ENCODE data around the gene ESYT1. TPM values are rescaled to one million over a fixed set of nuclear protein-coding genes. Genes with fewer than 3 reads are reported as not detected.

Gene ESYT1
- total and polyA plus RNA-seq, 10 of the 15 experiments (the other 5 are each of a cell fraction or from before 2014, with no cell fraction given), result 47.5 to 120 (median 87.1) TPM

DNA sequence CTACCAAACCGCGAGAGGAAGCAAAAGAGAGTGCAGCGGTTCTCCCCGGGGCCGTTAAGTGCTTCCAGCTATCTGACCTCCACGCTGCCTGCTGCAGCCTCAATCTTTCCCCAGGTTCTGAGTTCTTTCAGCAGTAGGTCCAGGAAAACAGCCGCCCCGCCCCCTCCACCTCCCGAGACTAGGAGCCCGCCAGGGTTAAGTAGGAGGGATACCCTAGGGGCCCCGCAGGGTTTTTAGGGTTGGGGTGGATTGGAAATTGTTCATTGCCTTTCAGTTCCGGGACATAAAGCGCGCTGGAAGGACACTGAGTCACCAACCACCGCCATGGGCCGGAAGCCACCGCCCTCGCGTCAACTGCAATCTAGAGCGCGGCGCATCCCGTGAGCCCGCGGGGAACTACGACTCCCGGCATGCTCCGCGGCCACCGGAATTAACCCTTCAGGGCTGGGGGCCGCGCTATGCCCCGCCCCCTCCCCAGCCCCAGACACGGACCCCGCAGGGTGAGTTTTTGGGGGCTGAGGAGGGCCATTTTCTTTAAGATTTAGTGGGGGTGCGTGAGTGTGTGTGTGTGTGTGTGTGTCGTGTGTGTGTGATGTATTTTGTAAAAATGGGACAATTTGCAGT lies 24.2 kb downstream of the ESYT1 start, which contains the start of gene MYL6B (continued):
- TF ChIP-seq NR2C2 (IDR thresholded peaks at IDR 0.05; ENCODE audit: borderline replicate concordance, control insufficient read depth, insufficient read length, low read depth) (no peak), SIN3A (IDR thresholded peaks at IDR 0.05; ENCODE audit: low read depth, low read length) (peak; percentile 77), BCL3 (IDR thresholded peaks at IDR 0.05; ENCODE audit: borderline replicate concordance, insufficient read depth, low read depth, low read length, poor library complexity, severe bottlenecking) (no peak), PAX8 (IDR thresholded peaks at IDR 0.05) (0 out of 2 replicates have a peak, but pooled peaks have one; percentile 58), YY1 (IDR thresholded peaks at IDR 0.05; ENCODE audit: low read depth, low read length) (peak; percentile 92), MXI1 (IDR thresholded peaks at IDR 0.05; ENCODE audit: low read depth, low read length) (no peak; the same call in 1 of the 2 replicates), CHD4 (IDR thresholded peaks at IDR 0.05) (no peak), CHD1 (IDR thresholded peaks at IDR 0.05; ENCODE audit: low read depth, low read length) (no peak), TCF3 (IDR thresholded peaks at IDR 0.05; ENCODE audit: borderline replicate concordance, insufficient read depth, low read depth, low read length) (0 out of 2 replicates have a peak, but pooled peaks have one; percentile 27), PML (IDR thresholded peaks at IDR 0.05; ENCODE audit: low read length) (0 out of 2 replicates have a peak, but pooled peaks have one; percentile 60), TAF1 (IDR thresholded peaks at IDR 0.05; ENCODE audit: borderline replicate concordance, low read depth, low read length) (0 out of 2 replicates have a peak, but pooled peaks have one; percentile 49), FOXM1 (IDR thresholded peaks at IDR 0.05; ENCODE audit: low read depth, low read length) (no peak), IKZF2 (IDR thresholded peaks at IDR 0.05) (peak in 1 of 2 experiments; percentile 40; a peak in 1 of 4 replicates), SMC3 (IDR thresholded peaks at IDR 0.05; ENCODE audit: borderline replicate concordance, low read length) (no peak), LARP7 (IDR thresholded peaks at IDR 0.05) (no peak), ASH2L (IDR thresholded peaks at IDR 0.05; ENCODE audit: borderline replicate concordance, low read depth) (no peak), SPI1 (IDR thresholded peaks at IDR 0.05; ENCODE audit: borderline replicate concordance, insufficient read depth, low read depth, low read length) (no peak), RAD21 (IDR thresholded peaks at IDR 0.05; ENCODE audit: insufficient read depth, low read depth, low read length) (no peak)
- TF ChIP-seq, protein P1, sequence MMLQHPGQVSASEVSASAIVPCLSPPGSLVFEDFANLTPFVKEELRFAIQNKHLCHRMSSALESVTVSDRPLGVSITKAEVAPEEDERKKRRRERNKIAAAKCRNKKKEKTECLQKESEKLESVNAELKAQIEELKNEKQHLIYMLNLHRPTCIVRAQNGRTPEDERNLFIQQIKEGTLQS (IDR thresholded peaks at IDR 0.05; ENCODE audit: borderline replicate concordance, extremely low read depth, low read depth, low read length), result no peak
- TF ChIP-seq, protein P2, sequence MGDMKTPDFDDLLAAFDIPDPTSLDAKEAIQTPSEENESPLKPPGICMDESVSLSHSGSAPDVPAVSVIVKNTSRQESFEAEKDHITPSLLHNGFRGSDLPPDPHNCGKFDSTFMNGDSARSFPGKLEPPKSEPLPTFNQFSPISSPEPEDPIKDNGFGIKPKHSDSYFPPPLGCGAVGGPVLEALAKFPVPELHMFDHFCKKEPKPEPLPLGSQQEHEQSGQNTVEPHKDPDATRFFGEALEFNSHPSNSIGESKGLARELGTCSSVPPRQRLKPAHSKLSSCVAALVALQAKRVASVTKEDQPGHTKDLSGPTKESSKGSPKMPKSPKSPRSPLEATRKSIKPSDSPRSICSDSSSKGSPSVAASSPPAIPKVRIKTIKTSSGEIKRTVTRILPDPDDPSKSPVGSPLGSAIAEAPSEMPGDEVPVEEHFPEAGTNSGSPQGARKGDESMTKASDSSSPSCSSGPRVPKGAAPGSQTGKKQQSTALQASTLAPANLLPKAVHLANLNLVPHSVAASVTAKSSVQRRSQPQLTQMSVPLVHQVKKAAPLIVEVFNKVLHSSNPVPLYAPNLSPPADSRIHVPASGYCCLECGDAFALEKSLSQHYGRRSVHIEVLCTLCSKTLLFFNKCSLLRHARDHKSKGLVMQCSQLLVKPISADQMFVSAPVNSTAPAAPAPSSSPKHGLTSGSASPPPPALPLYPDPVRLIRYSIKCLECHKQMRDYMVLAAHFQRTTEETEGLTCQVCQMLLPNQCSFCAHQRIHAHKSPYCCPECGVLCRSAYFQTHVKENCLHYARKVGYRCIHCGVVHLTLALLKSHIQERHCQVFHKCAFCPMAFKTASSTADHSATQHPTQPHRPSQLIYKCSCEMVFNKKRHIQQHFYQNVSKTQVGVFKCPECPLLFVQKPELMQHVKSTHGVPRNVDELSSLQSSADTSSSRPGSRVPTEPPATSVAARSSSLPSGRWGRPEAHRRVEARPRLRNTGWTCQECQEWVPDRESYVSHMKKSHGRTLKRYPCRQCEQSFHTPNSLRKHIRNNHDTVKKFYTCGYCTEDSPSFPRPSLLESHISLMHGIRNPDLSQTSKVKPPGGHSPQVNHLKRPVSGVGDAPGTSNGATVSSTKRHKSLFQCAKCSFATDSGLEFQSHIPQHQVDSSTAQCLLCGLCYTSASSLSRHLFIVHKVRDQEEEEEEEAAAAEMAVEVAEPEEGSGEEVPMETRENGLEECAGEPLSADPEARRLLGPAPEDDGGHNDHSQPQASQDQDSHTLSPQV (IDR thresholded peaks at IDR 0.05), result no peak
- TF ChIP-seq, protein P3, sequence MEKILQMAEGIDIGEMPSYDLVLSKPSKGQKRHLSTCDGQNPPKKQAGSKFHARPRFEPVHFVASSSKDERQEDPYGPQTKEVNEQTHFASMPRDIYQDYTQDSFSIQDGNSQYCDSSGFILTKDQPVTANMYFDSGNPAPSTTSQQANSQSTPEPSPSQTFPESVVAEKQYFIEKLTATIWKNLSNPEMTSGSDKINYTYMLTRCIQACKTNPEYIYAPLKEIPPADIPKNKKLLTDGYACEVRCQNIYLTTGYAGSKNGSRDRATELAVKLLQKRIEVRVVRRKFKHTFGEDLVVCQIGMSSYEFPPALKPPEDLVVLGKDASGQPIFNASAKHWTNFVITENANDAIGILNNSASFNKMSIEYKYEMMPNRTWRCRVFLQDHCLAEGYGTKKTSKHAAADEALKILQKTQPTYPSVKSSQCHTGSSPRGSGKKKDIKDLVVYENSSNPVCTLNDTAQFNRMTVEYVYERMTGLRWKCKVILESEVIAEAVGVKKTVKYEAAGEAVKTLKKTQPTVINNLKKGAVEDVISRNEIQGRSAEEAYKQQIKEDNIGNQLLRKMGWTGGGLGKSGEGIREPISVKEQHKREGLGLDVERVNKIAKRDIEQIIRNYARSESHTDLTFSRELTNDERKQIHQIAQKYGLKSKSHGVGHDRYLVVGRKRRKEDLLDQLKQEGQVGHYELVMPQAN (conservative IDR thresholded peaks at IDR 0.05), result peak; percentile 42
